Naive thymus-derived CD8-positive, alpha-beta T cell (primary cell): ENCODE measurements around the gene MGAT4D. TPM values are rescaled to one million over a fixed set of nuclear protein-coding genes. Genes with fewer than 3 reads are reported as not detected.
"Not testable (repeated sequence)": the region's sequence is repeated elsewhere in the genome, so short reads cannot be mapped to it uniquely, and the experiment has no call there.

Source experiments
- ATAC-seq, 2 donors: fragments of 150-1000 bp; cut with Tn5 transposase in 1 of 2; sonication (Bioruptor Pico), chemical (Tn5 transposase) in 1 of 2; 1 replicate in 1 of 2; 2 replicates in 1 of 2; pipeline ENCODE4 v1.10.0; 2021; ENCODE audit warnings: mild to moderate bottlenecking in 2 of 2, moderate library complexity in 2 of 2
- POLR2A ChIA-PET: fragments of 350-600 bp; sonication (Branson Sonifier 250); formaldehyde crosslinking; loops from one replicate; lab custom pipeline; 2021; ENCODE audit warnings: antibody characterized with exemption; lab: Charles Lee
- DNase-seq, 10 donors: peaks; one replicate each; pipeline versions ENCODE4 v3.0.0 to v3.0.0-alpha.2; 2020 to 2022
- H3K27ac Mint-ChIP-seq, 10 donors: one replicate each; pipeline ENCODE4 v1.8.0; 2020 to 2022; ENCODE audit warnings: mild to moderate bottlenecking in 10 of 10, mixed read lengths in 10 of 10, moderate library complexity in 4 of 10, inconsistent platforms in 1 of 10
- H3K27me3 Mint-ChIP-seq, 5 donors: one replicate each; pipeline ENCODE4 v1.8.0; 2021 to 2022; ENCODE audit warnings: mixed read lengths in 5 of 5
- H3K36me3 Mint-ChIP-seq, 3 donors: one replicate each; pipeline ENCODE4 v1.8.0; 2020 to 2022; ENCODE audit warnings: mixed read lengths in 3 of 3, mild to moderate bottlenecking in 2 of 3, inconsistent platforms in 1 of 3
- H3K4me1 Mint-ChIP-seq, 4 donors: one replicate each; pipeline ENCODE4 v1.8.0; 2021 to 2022; ENCODE audit warnings: mixed read lengths in 4 of 4
- H3K4me3 Mint-ChIP-seq, 10 donors: one replicate each; pipeline ENCODE4 v1.8.0; 2020 to 2022; ENCODE audit warnings: mild to moderate bottlenecking in 10 of 10, mixed read lengths in 10 of 10, moderate library complexity in 6 of 10, inconsistent platforms in 1 of 10
- H3K9me3 Mint-ChIP-seq, 9 donors: one replicate each; pipeline ENCODE4 v1.8.0; 2020 to 2022; ENCODE audit warnings: mixed read lengths in 9 of 9, mild to moderate bottlenecking in 3 of 9, inconsistent platforms in 1 of 9, moderate library complexity in 1 of 9
- polyA plus RNA-seq, 3 donors: library from polyadenylated mRNA; unstranded; fragments of 300-500 nt; fragmentation: Illumina TruSeq; gene quantifications; one replicate each; pipeline ENCODE4 v1.2.3, GENCODE V29; 2021
- total RNA-seq, 8 experiments: library from RNA in 2 of 8; stranded (reverse) in 2 of 8; gene quantifications; one replicate each; pipeline ENCODE4 v1.2.3 and lab custom pipeline; 2021 to 2026

MGAT4D gene
- total and polyA plus RNA-seq, 5 experiments from 2014 or later: not detected

GRCh38 chr4:140427106-140427918 lies 70.8 kb downstream of the MGAT4D start, which contains the start of gene CLGN:
Gene CLGN (minus strand): TSS chr4:140427648. CDS start chr4:140413078, 14,570 bp downstream.
- POLR2A ChIA-PET: no interaction called here
- H3K27ac Mint-ChIP-seq: peak within 1 kb of the TSS in 1 of 10 donors; percentile 10
- ATAC-seq (peak; percentile 80 to 92), DNase-seq (peak; percentile 3 to 68 (median 34))
- no peaks in the 10 kb centered on the region for H3K9me3 Mint-ChIP-seq
- peak within 1 kb of the TSS; percentile 74 to 91 (median 86) for H3K4me3 Mint-ChIP-seq
- no peaks in the 10 kb centered on the region for H3K36me3 Mint-ChIP-seq
- H3K4me1 Mint-ChIP-seq: peaks cover 3 to 12% (median 8%) of the 10 kb centered on the region in 4 donors
- H3K27me3 Mint-ChIP-seq: peaks cover 28 to 63% (median 43%) of the 10 kb centered on the region in 5 donors

- Mint-ChIP-seq H3K36me3 (no peaks in the 10 kb centered on the region), H3K27me3 (peaks cover 28 to 63% (median 41%) of the 10 kb centered on the region in 5 donors), H3K4me1 (peaks cover 3 to 12% (median 8%) of the 10 kb centered on the region in 4 donors), H3K4me3 (peak overlapping the region; percentile 49 to 91 (median 74)), H3K9me3 (no peaks in the 10 kb centered on the region), H3K27ac (no peak overlapping the region)
- ATAC-seq (peak; percentile 11 to 19), DNase-seq (peak in 1 of 10 donors; percentile 0)
- POLR2A ChIA-PET: no interaction called here
Observed at GRCh38 chr4:140426610-140427105, 71.4 kb downstream of the MGAT4D start.

- POLR2A ChIA-PET: no interaction called here
- H3K4me3 Mint-ChIP-seq: no peak overlapping the region
- peaks cover 3 to 12% (median 8%) of the 10 kb centered on the region in 4 donors for H3K4me1 Mint-ChIP-seq
- DNase-seq: no peak
- H3K9me3 Mint-ChIP-seq: no peaks in the 10 kb centered on the region
- H3K36me3 Mint-ChIP-seq: no peaks in the 10 kb centered on the region
- no peak overlapping the region for H3K27ac Mint-ChIP-seq
- ATAC-seq: no peak
- peaks cover 17 to 51% (median 33%) of the 10 kb centered on the region in 5 donors for H3K27me3 Mint-ChIP-seq
Observed at GRCh38 chr4:140423106-140423505, 75.0 kb downstream of the MGAT4D start.

DNA sequence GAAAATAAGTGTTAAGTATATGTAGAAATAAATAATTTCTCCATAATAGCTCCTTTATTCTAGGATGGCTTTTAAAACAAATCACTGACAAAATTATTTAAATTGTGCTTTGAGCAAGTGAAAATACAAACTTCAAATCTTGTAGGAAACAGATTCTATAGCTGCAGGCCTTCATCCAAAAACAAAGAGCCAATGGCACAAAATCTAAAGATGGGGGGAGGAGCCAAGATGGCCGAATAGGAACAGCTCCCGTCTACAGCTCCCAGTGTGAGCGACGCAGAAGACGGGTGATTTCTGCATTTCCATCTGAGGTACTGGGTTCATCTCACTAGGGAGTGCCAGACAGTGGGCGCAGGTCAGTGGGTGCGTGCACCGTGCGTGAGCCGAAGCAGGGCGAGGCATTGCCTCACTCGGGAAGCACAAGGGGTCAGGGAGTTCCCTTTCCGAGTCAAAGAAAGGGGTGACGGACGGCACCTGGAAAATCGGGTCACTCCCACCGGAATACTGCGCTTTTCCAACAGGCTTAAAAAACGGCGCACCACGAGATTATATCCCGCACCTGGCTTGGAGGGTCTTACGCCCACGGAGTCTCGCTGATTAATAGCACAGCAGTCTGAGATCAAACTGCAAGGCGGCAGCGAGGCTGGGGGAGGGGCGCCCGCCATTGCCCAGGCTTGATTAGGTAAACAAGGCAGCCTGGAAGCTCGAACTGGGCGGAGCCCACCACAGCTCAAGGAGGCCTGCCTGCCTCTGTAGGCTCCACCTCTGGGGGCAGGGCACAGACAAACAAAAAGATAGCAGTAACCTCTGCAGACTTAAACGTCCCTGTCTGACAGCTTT lies 84.7 kb downstream of the MGAT4D start:
- H3K9me3 Mint-ChIP-seq, H3K4me3 Mint-ChIP-seq, H3K36me3 Mint-ChIP-seq, ATAC-seq, H3K27ac Mint-ChIP-seq, DNase-seq, POLR2A ChIA-PET, H3K4me1 Mint-ChIP-seq: not testable (repeated sequence)
- H3K27me3 Mint-ChIP-seq: peaks cover 0 to 11% (median 8%) of the 10 kb centered on the region in 5 donors

DNA sequence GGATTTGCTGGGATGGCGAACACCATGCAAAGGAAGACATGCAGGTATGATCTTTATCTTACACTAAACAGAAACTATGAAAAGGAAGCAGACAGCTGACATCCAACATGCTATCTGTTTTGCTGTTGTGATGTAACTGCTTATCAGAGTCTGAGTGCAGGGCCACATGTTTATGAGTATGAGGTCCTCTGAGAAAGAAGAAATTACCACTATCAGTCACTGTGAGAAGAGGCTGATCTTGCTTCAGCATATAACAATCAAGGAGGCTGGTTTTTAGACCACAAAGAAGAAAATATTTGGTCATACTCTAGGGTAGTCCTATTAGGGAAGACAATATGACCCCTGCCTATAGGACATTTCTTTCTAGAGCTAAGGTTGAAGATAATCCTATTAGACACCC lies 89.1 kb downstream of the MGAT4D start:
- no peaks in the 10 kb centered on the region for H3K9me3 Mint-ChIP-seq
- peaks cover 0 to 1% (median 0%) of the 10 kb centered on the region in 3 donors for H3K36me3 Mint-ChIP-seq
- no peak for ATAC-seq
- no peak overlapping the region for H3K27ac Mint-ChIP-seq
- H3K27me3 Mint-ChIP-seq: peaks cover 0 to 13% (median 8%) of the 10 kb centered on the region in 5 donors
- POLR2A ChIA-PET: no interaction called here
- H3K4me1 Mint-ChIP-seq: no peaks in the 10 kb centered on the region
- no peak overlapping the region for H3K4me3 Mint-ChIP-seq
- DNase-seq: no peak

DNA sequence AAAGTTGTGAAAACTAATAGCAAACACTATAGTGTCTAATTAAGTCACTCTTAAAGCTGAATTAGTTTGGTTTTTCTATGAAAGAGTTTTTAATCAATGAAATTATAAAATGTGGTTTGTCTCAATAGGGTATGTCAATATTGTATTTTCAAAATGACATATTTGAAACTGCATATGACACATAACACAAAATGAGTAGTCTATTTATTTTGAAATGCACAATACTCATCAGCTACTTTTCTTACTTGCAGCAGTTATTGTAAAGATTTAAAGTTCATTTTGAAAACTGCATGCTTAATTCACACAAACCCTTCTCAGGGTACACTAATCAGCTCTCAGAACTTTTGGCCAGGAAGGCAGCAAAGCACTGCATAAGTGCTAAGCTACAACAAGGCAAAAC lies 91.8 kb downstream of the MGAT4D start:
- H3K4me3 Mint-ChIP-seq: no peak overlapping the region
- POLR2A ChIA-PET: no interaction called here
- no peaks in the 10 kb centered on the region for H3K36me3 Mint-ChIP-seq
- H3K4me1 Mint-ChIP-seq: no peaks in the 10 kb centered on the region
- H3K27me3 Mint-ChIP-seq: peaks cover 0 to 4% (median 0%) of the 10 kb centered on the region in 5 donors
- ATAC-seq: no peak
- no peak for DNase-seq
- no peaks in the 10 kb centered on the region for H3K9me3 Mint-ChIP-seq
- no peak overlapping the region for H3K27ac Mint-ChIP-seq

GRCh38 chr4:140400111-140400510 lies 98.0 kb downstream of the MGAT4D start:
- no peaks in the 10 kb centered on the region for H3K9me3 Mint-ChIP-seq
- ATAC-seq (no peak), DNase-seq (no peak)
- POLR2A ChIA-PET: no interaction called here
- H3K27me3 Mint-ChIP-seq: peaks cover 0 to 12% (median 4%) of the 10 kb centered on the region in 5 donors
- no peaks in the 10 kb centered on the region for H3K4me1 Mint-ChIP-seq
- H3K4me3 Mint-ChIP-seq: no peak overlapping the region
- H3K36me3 Mint-ChIP-seq: no peaks in the 10 kb centered on the region
- H3K27ac Mint-ChIP-seq: no peak overlapping the region

GRCh38 chr4:140395668-140396067 lies 102.4 kb downstream of the MGAT4D start:
- peak overlapping the region in 1 of 10 donors; percentile 10 for H3K27ac Mint-ChIP-seq
- H3K36me3 Mint-ChIP-seq: no peaks in the 10 kb centered on the region
- no peak overlapping the region for H3K4me3 Mint-ChIP-seq
- no peaks in the 10 kb centered on the region for H3K4me1 Mint-ChIP-seq
- H3K27me3 Mint-ChIP-seq: peaks cover 0 to 14% (median 4%) of the 10 kb centered on the region in 5 donors
- no peak for ATAC-seq
- POLR2A ChIA-PET: no interaction called here
- DNase-seq: no peak
- H3K9me3 Mint-ChIP-seq: no peaks in the 10 kb centered on the region

Other genes with a start within 250 kb of the MGAT4D start
- 10 to 100 TPM; 26.3 to 32.6 TPM for gene SCOC, start 124.6 kb downstream of the MGAT4D start, total RNA-seq
- 10 to 100 TPM; 38.2 to 50.9 (median 38.2) TPM for gene SCOC, start 124.6 kb downstream of the MGAT4D start, polyA plus RNA-seq
- gene CLGN, start 70.6 kb downstream of the MGAT4D start, total RNA-seq: not detected
- gene CLGN, start 70.6 kb downstream of the MGAT4D start, polyA plus RNA-seq: under 1 TPM in 1 of 3 donors, not detected in 2; 0.11 TPM
- 10 to 100 TPM; 26.9 to 28.1 TPM for gene ELMOD2, start 25.9 kb upstream of the MGAT4D start, total RNA-seq
- 1 to 10 TPM; 5.2 to 9.1 (median 5.8) TPM for gene ELMOD2, start 25.9 kb upstream of the MGAT4D start, polyA plus RNA-seq
- not detected for gene UCP1, start 70.7 kb upstream of the MGAT4D start, total RNA-seq
- gene UCP1, start 70.7 kb upstream of the MGAT4D start, polyA plus RNA-seq: not detected